Fibroblast of skin of right biceps (primary cell): ENCODE measurements around the gene KLK7.
"Not testable (repeated sequence)": the region's sequence is repeated elsewhere in the genome, so short reads cannot be mapped to it uniquely, and the experiment has no call there.

Source experiments
- DNase-seq: peaks from one replicate; pipeline ENCODE4 v3.0.0-alpha.2; 2013

Gene KLK7

GRCh38 chr19:50974702-50975556 is 8.8 kb downstream of the KLK7 start:
- no peak for DNase-seq

GRCh38 chr19:50972795-50973376 is 10.8 kb downstream of the KLK7 start:
- DNase-seq, result no peak

GRCh38 chr19:50969810-50970209 is 13.9 kb downstream of the KLK7 start:
- DNase-seq, result not testable (repeated sequence)

DNA sequence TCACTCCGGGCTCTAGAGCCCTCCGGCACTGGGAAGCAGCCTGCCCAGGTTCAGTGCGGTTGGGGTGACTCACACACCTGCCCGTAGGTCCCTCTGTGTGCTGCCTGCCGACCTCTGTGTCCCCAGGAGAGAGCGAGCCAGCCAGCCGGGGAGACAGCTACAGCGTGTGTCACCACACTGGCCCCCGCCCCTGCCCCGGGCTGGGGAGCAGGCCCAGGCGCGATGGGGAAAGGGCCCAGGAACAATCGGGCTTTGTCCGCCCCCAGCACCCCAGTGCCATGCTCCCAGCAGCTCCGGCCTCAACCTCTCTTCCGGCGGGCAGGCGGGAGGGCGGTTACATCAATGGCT is 14.3 kb downstream of the KLK7 start, which contains the start of gene KLK6:
TSS of gene KLK6 (minus strand) at position 179 of the 348 bp plus-strand sequence. CDS start 1,487 bp downstream, outside the sequence.
- DNase-seq, result no peak

DNA sequence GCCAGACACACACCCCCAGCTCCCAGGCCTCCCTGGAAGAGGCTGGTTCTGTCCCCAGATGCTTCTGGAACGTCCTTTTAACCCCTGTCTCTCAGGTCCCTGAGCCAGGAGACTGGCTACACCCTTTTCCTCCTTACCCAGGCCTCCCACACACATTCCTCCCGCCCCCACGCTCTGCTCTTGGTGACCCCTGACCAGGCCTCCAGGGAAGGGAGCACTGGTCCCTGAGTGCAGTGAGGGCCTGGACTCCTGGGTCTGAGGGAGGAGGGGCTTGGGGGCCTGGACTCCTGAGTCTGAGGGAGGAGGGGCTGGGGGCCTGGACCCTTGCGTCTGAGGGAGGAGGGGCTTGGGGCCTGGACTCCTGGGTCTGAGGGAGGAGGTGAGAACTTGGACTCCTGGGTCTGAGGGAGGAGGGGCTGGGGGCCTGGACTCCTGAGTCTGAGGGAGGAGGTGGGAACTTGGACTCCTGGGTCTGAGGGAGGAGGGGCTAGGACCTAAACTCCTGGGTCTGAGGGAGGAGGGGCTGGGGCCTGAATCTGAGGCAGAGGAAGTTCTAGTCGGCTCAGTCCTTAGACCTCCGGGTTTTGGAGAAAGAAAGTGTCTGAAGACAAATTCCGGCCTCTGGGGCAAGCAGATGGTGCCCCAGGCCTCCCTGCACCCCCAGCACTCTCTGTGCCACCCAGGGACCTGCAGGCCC is 14.9 kb downstream of the KLK7 start:
- no peak for DNase-seq

DNA sequence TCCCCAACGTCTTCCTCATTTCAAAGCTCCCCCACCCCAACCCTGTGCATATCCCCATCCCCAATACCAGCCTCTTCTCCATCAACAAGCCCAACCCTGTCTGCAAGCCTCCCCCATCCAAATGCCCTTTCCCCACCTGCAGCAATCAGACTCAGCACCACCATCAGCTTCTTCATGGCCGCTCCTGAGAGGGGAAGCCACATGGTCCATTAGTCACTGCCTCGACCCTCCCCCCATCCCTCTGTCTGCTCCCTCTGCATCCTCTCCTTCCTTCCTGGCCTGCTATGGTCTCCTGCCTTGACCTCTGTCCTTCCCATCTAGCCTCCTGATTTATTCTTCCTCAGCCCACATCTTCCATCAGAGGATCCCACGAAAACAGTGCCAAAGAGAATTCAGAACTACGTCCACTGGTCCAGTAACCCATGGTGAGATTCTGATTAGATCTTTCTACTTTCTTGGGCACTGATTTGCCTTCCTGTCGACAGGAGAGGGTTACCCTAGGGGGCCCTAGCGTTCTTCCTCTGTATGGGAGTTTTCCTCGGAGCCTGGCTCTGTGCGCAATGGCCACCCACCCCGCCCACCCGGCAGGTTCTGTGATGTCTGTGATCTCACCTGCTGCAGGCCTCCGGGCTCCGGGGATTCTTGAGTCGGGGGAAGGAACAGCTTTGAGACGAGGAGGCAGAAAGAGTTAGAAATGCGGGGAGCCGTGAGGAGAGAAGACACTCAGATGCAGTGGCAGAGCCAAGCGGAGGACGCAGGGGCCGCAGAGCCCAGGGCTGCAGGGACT is 15.6 kb downstream of the KLK7 start:
- DNase-seq, result no peak

GRCh38 chr19:50964266-50964665 is 19.5 kb downstream of the KLK7 start:
- DNase-seq, result no peak

GRCh38 chr19:50963381-50963780 is 20.3 kb downstream of the KLK7 start:
- no peak for DNase-seq

DNA sequence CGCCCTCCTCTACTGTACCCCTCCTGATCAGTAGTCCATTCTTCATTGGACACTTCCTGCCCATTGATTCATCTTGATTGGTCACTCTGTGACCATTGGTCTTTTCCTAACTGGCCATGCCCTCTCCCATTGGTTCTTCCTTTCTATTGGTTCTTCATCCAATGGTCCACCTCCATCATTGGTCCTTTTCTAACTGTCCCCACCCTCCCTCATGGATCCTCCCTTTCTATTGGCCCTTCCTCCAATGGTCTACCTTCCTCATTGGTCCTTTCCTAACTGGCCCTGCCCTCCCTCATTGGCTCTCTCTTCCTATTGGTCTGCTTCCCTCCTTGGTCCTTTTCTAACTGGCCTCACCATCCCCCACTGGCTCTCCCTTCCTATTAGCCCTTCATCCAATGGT is 21.5 kb downstream of the KLK7 start:
- no peak for DNase-seq

DNA sequence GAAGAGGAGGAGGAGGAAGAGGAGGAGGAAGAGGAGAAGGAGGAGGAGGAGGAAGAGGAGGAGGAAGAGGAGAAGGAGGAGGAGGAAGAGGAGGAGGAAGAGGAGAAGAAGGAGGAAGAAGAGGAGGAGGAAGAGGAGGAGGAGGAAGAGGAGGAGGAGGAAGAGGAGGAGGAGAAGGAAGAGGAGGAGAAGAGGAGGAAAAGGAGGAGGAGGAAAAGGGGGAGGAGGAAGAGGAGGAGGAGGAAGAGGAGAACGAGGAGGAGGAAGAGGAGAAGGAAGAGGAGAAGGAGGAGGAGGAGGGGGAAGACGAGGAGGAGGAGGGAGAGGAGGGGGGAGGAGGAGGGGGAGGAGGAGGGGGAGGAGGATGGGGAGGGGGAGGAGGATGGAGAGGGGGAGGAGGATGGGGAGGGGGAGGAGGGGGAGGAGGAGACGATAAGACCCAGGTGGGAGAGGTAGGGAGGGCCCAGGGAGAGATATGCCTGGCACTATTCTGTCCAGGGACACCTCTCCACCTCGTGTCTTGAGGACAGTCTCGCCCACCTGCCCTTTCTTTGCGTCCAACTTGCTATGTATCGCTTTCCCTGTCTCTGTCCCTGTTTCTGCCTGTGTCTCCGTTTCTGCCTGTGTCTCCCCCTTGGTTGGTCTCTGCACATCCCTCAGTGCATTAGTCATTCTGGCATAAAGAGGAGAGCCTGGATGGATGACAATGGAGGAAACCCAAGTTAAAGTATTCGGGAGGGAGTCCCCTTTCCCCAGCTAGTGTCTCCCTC is 23.8 kb downstream of the KLK7 start:
- no peak for DNase-seq

- DNase-seq, result no peak
Measured at GRCh38 chr19:50957587-50957986, 26.1 kb downstream of the KLK7 start.

DNA sequence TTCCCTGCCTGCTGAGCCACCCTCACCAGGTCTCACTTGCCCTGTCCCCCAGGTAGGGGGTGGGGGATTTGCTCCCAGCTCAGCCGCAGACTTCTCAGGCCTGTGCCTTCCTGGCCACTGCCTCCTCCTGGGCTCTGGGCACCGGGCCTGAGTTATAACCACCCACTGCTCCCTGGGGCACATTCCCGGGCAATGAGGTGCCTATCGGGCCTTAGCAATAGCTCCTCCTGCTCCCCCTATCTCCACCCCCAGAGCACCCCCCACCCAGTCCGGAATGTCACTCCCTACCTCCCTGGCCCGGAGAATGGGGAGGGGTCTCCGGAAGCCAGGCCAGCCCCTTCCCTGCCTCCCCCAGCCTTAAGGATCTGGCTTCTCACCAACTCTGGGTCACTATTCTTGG is 30.8 kb downstream of the KLK7 start, which contains the start of gene KLK5:
TSS of gene KLK5 (minus strand) at position 129 of the 400 bp plus-strand sequence. CDS start 381 bp downstream, outside the sequence.
- no peak for DNase-seq

DNA sequence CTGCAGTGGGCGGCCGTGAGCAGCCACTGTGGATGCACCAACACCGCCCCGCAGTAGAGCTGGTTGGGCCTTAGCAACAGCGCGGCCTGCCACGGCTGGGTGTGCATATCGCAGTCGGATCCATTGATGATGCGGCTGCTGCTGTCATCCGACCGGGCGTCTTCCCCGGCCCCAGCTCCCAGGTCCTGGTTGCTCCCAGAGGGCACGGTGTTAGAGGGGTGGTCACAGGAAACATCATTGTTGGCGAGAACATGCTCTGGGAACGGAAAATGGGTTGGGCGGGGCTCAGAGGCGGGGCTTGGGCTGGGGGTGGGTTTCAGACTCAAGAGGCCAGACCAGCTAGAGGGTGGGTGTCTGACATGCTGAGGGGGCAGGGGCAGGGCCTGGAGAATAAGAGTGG is 33.9 kb downstream of the KLK7 start:
- no peak for DNase-seq

GRCh38 chr19:50947123-50947522 is 36.6 kb downstream of the KLK7 start:
- DNase-seq, result no peak

DNA sequence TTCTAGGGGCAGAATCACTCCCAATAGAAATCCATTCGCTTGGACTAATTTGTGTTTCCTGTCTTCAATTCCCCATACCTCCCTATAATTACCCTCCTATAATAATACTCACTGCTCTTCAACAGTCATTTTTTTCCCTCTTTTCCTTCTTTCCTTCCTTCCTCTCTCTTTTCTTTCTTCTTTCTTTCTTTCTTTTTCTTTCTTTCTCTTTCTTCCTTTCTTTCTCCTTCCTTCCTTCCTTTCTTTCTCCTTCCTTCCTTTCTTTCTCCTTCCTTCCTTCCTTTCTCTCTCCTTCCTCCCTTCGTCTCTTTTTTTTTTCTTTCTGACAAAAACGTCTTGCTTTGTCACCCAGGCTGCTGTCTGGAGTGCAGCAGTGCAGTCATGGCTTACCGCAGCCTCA is 38.9 kb downstream of the KLK7 start:
- DNase-seq, result no peak

- no peak for DNase-seq
Measured at GRCh38 chr19:50943074-50943828, 40.5 kb downstream of the KLK7 start.

- no peak for DNase-seq
Measured at GRCh38 chr19:50939596-50939995, 44.1 kb downstream of the KLK7 start.

GRCh38 chr19:50933640-50934039 is 50.1 kb downstream of the KLK7 start:
- peak; percentile 11 for DNase-seq

- no peak for DNase-seq
Measured at GRCh38 chr19:50932690-50933083, 51.0 kb downstream of the KLK7 start.

DNA sequence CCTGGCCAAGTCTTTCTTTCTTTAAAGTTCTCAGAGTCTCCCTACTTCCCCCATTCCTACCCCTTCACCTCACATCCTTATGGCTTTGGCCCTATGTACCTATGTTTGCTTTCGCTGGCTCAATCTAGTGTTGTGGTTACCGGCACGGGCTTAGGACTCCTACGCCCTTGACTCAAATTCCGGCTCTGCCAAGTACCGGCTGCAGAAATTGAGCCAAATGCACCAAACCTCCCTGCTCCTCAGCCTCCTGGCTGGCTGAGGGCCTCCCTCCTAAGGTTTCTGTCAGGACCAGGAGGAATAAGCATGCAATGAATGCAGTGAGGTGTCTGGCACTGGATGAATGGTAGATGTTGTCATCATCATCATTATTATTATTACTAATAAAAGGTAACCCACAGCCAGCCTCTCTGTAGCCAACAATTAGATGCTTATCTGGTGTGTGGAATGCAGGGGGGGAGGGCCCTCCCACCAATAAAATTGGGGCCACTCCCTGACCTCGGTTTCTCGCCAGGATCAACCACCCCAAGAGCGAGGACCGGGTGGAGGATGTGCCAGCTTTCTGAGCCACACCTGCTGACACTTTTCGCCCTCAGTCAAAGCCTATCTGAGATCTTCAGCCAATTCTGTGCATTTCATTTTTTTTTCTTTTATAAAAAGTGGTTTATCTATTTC is 51.6 kb downstream of the KLK7 start:
- no peak for DNase-seq

GRCh38 chr19:50931023-50931422 is 52.7 kb downstream of the KLK7 start:
- DNase-seq, result no peak
